Stimulated activated CD8-positive, alpha-beta memory T cell treated with anti-CD3 and anti-CD28 coated beads, Interleukin-2, amount 100 ng/mL, for 1 hour (primary cell): ENCODE measurements around the gene UVSSA.
"Not testable (repeated sequence)": the region's sequence is repeated elsewhere in the genome, so short reads cannot be mapped to it uniquely, and the experiment has no call there.

ENCODE experiments used
- DNase-seq, 2 donors: peaks; one replicate each; pipeline ENCODE4 v3.0.0-alpha.2; 2020; ENCODE audit warnings: low read depth in 2 of 2

The UVSSA gene

GRCh38 chr4:1317177-1318045, 29.6 kb upstream of the UVSSA start:
- no peak for DNase-seq

- no peak for DNase-seq
Observed at GRCh38 chr4:1318046-1318375, 29.0 kb upstream of the UVSSA start.

GRCh38 chr4:1318488-1319213, 28.4 kb upstream of the UVSSA start:
- DNase-seq = no peak

GRCh38 chr4:1321486-1321885, 25.5 kb upstream of the UVSSA start:
- no peak for DNase-seq

GRCh38 chr4:1321946-1322650, 24.9 kb upstream of the UVSSA start:
- no peak for DNase-seq

GRCh38 chr4:1323280-1323634, 23.8 kb upstream of the UVSSA start:
- DNase-seq = no peak

GRCh38 chr4:1323635-1324442, 23.2 kb upstream of the UVSSA start:
- DNase-seq = no peak

GRCh38 chr4:1324443-1325175, 22.4 kb upstream of the UVSSA start:
- DNase-seq = not testable (repeated sequence)

GRCh38 chr4:1325176-1325480, 21.9 kb upstream of the UVSSA start:
- no peak for DNase-seq

- no peak for DNase-seq
Observed at GRCh38 chr4:1325681-1326635, 21.1 kb upstream of the UVSSA start.

GRCh38 chr4:1326751-1327525, 20.1 kb upstream of the UVSSA start:
- no peak for DNase-seq

GRCh38 chr4:1327526-1328266, 19.3 kb upstream of the UVSSA start:
- no peak for DNase-seq

GRCh38 chr4:1328267-1329155, 18.5 kb upstream of the UVSSA start:
- DNase-seq = no peak

- no peak for DNase-seq
Observed at GRCh38 chr4:1329408-1330371, 17.3 kb upstream of the UVSSA start.

- peak; percentile 24 to 31 for DNase-seq
Observed at GRCh38 chr4:1330761-1331590, 16.0 kb upstream of the UVSSA start.
